Neural cell (in vitro differentiated cells): ENCODE results near the gene LRRK1. TPM values are rescaled to one million over a fixed set of nuclear protein-coding genes. Genes with fewer than 3 reads are reported as not detected.
"Not testable (repeated sequence)": the region's sequence is repeated elsewhere in the genome, so short reads cannot be mapped to it uniquely, and the experiment has no call there.

Source experiments
- H2AFZ ChIP-seq: fragments of 200-600, 300-800 bp; sonication (generic), shearing (Covaris generic); 2 replicates; pipeline ENCODE4 v1.6.0; 2014; ENCODE audit warnings: low read depth, mild to moderate bottlenecking, antibody characterized with exemption, low read length, moderate library complexity
- H3F3A ChIP-seq: fragments of 200-600 bp; shearing (Covaris generic); 2 replicates; pipeline ENCODE4 v1.6.1; 2016; ENCODE audit warnings: mild to moderate bottlenecking, moderate library complexity, mixed read lengths, antibody characterized with exemption, low read length; ENCODE audit not compliant: insufficient read depth, poor library complexity, severe bottlenecking
- H3K27ac ChIP-seq: fragments of 200-600, 300-800 bp; sonication (generic), shearing (Covaris generic); 2 replicates; pipeline ENCODE4 v1.5.1; 2014; ENCODE audit warnings: mild to moderate bottlenecking, low read length, moderate library complexity
- H3K27me3 ChIP-seq: fragments of 300-800, 200-600 bp; sonication (generic), shearing (Covaris generic); 2 replicates; pipeline ENCODE4 v1.6.0; 2014; ENCODE audit warnings: mild to moderate bottlenecking, low read depth, low read length, moderate library complexity; ENCODE audit not compliant: insufficient read depth
- H3K36me3 ChIP-seq: fragments of 300-800, 200-600 bp; sonication (generic), shearing (Covaris generic); 2 replicates; pipeline ENCODE4 v1.5.1; 2014; ENCODE audit warnings: mild to moderate bottlenecking, antibody characterized with exemption, low read length, moderate library complexity; ENCODE audit not compliant: insufficient read depth
- H3K4me2 ChIP-seq: fragments of 300-800, 200-600 bp; sonication (generic), shearing (Covaris generic); 2 replicates; pipeline ENCODE4 v1.6.0; 2014; ENCODE audit warnings: mild to moderate bottlenecking, low read length
- H3K4me3 ChIP-seq: fragments of 300-800, 200-600 bp; sonication (generic), shearing (Covaris generic); 2 replicates; pipeline ENCODE4 v1.5.1; 2014; ENCODE audit warnings: mild to moderate bottlenecking, low read length, moderate library complexity
- H3K79me2 ChIP-seq: fragments of 200-600 bp; shearing (Covaris generic); replicated peaks from 2 replicates; pipeline ENCODE4 v1.6.0; 2014; ENCODE audit warnings: mild to moderate bottlenecking, low read length, moderate library complexity; ENCODE audit not compliant: insufficient read depth
- H3K9ac ChIP-seq: fragments of 300-800, 200-600 bp; sonication (generic), shearing (Covaris generic); 2 replicates; pipeline ENCODE4 v1.6.1; 2016; ENCODE audit warnings: mild to moderate bottlenecking, low read length, mixed read lengths
- H3K9me2 ChIP-seq: fragments of 200-600 bp; shearing (Covaris generic); 2 replicates; pipeline ENCODE4 v1.6.1; 2016; ENCODE audit warnings: mild to moderate bottlenecking, low read length, mixed read lengths; ENCODE audit not compliant: insufficient read depth
- H3K9me3 ChIP-seq: fragments of 200-600, 300-800 bp; sonication (generic), shearing (Covaris generic); 2 replicates; pipeline ENCODE4 v1.6.1; 2016; ENCODE audit warnings: mild to moderate bottlenecking, mixed run types, low read length, moderate library complexity, mixed read lengths
- H4K20me1 ChIP-seq: fragments of 200-600 bp; shearing (Covaris generic); 2 replicates; pipeline ENCODE4 v1.6.1; 2016; ENCODE audit warnings: mild to moderate bottlenecking, mixed run types; ENCODE audit not compliant: insufficient read depth
- CTCF ChIP-seq: fragments of 450-650 bp; IDR thresholded peaks from 2 replicates; pipeline ENCODE4 v1.5.1; 2014; ENCODE audit warnings: antibody characterized with exemption, mild to moderate bottlenecking, moderate library complexity; ENCODE audit not compliant: poor library complexity, severe bottlenecking
- EP300 ChIP-seq: fragments of 450-650 bp; conservative IDR thresholded peaks from 2 replicates; pipeline ENCODE4 v1.6.1; 2014; ENCODE audit warnings: antibody characterized with exemption, mild to moderate bottlenecking, moderate library complexity; ENCODE audit not compliant: poor library complexity, severe bottlenecking
- MXI1 ChIP-seq: fragments of 450-650 bp; conservative IDR thresholded peaks from 2 replicates; pipeline ENCODE4 v1.6.1; 2014; ENCODE audit warnings: antibody characterized with exemption, mild to moderate bottlenecking; ENCODE audit not compliant: poor library complexity, severe bottlenecking
- POLR2AphosphoS5 ChIP-seq: IDR thresholded peaks from 2 replicates; pipeline ENCODE4 v1.6.1; 2012
- SMC3 ChIP-seq: fragments of 450-650 bp; conservative IDR thresholded peaks from 2 replicates; pipeline ENCODE4 v1.6.1; 2014; ENCODE audit warnings: antibody characterized with exemption, mild to moderate bottlenecking, moderate library complexity; ENCODE audit not compliant: poor library complexity
- polyA plus RNA-seq: library from polyadenylated mRNA; depleted of rRNA; stranded (reverse); fragments of >200 nt; gene quantifications from 2 replicates; pipeline ENCODE4 v1.2.3, GENCODE V29; 2014

Gene LRRK1
- polyA plus RNA-seq, 1 donor from 2014 or later: 0.06 TPM

DNA sequence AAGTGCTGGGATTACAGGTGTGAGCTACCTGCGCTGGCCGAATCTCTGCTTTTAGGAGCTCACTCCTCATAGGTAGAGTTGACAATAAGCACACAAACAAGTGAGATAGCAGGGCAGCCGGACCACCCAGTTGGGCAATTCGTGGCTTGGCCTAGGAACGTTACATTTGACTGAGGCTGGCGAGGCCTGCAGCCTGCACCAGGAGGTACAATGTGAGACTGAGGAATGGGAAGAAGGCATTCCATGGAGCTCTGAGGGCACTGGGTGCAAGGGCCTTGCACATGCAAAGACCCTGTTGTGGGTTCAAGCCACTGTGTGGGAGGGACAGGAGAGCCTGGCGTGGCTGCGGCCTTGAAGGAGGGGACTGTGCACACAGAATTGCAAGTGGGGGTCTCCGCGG is 152.5 kb downstream of the LRRK1 start:
- Histone ChIP-seq H3K9ac (no peak overlapping the region), H3K27me3 (no peaks in the 10 kb centered on the region), H3K9me2 (no peaks in the 10 kb centered on the region), H4K20me1 (no peaks in the 10 kb centered on the region), H3K4me2 (no peak overlapping the region), H3K27ac (no peak overlapping the region), H3K9me3 (no peaks in the 10 kb centered on the region), H3K79me2 (no peaks in the 10 kb centered on the region), H3F3A (no peaks in the 10 kb centered on the region), H3K36me3 (no peaks in the 10 kb centered on the region), H2AFZ (no peak overlapping the region), H3K4me3 (no peak overlapping the region)
- no peak for TF ChIP-seq SMC3

GRCh38 chr15:101072235-101072634 is 153.1 kb downstream of the LRRK1 start:
- H3K9me3 ChIP-seq, H3K4me2 ChIP-seq, H3K27me3 ChIP-seq, H3K79me2 ChIP-seq, H3K9me2 ChIP-seq, H3K9ac ChIP-seq, H3F3A ChIP-seq, H3K4me3 ChIP-seq, H3K27ac ChIP-seq, H4K20me1 ChIP-seq, H3K36me3 ChIP-seq, H2AFZ ChIP-seq: not testable (repeated sequence)

DNA sequence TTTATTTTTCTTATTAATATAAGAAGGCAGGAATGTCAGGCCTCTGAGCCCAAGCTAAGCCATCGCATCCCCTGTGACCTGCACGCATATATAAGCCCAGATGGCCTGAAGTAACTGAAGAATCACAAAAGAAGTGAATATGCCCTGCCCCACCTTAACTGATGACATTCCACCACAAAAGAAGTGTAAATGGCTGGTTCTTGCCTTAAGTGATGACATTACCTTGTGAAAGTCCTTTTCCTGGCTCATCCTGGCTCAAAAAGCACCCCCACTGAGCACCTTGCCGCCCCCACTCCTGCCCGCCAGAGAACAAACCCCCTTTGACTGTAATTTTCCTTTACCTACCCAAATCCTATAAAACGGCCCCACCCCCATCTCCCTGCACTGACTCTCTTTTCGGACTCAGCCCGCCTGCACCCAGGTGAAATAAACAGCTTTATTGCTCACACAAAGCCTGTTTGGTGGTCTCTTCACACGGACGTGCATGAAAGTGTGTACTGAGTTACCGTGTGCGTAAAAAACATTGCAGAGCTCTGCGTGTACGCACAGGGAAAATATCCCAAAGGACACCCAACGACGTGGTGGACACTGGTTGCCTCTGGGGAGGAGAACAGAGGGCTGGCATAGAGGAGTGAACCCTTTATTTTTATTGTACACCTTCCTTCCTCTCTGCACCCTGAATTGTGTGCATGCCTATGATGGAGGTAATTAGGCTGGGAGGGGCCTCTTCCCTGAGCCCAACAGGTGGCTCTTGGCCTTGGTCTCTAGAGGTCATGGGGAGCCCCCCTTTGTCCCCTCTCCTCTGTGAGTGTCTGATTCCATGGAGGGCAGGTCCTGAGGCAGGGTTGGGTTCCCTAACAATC is 158.9 kb downstream of the LRRK1 start:
- not testable (repeated sequence) for H3K79me2 ChIP-seq, H3K36me3 ChIP-seq, H3K9ac ChIP-seq, H3K27me3 ChIP-seq, H3K9me3 ChIP-seq, H2AFZ ChIP-seq, H3K9me2 ChIP-seq, H3K27ac ChIP-seq, H3K4me3 ChIP-seq, H3K4me2 ChIP-seq, H4K20me1 ChIP-seq, H3F3A ChIP-seq

DNA sequence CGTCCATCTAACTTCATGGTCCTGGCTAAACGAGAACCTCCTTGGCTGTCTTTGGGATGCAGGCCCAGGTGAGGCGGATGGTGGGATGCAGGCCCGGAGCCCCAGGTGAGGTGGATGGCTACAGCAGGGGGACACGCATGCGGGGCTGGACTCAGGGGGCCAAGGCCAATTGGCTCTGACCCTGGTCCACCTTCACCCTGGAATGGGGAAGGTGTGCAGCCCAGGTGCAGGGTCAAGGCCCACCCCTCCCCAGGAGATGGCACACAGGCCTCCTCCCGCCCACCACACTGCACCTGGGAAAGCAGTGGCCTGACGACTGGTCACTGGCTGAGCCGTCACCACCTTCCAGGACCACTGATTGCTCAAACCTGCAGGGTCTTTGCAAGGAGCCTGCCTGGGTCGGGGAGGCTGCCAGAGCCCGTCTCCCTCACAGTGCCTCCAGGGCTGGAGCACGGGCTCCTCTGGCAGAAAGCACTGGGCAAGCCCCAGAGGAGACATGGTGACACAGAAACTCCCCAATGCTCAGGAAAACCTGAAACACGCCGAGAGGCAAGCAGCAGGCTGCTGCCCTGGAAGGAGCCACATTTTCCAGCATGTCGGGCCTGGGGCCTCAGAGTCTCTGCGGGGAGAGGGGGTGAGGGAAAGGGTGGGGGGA is 159.6 kb downstream of the LRRK1 start:
- no peaks in the 10 kb centered on the region for H3K27me3 ChIP-seq
- no peak overlapping the region for H3K4me2 ChIP-seq
- H3K36me3 ChIP-seq: no peaks in the 10 kb centered on the region
- no peaks in the 10 kb centered on the region for H3F3A ChIP-seq
- H3K9me3 ChIP-seq: no peaks in the 10 kb centered on the region
- H3K27ac ChIP-seq: no peak overlapping the region
- H3K9ac ChIP-seq: no peak overlapping the region
- no peaks in the 10 kb centered on the region for H4K20me1 ChIP-seq
- H3K4me3 ChIP-seq: no peak overlapping the region
- H2AFZ ChIP-seq: no peak overlapping the region
- TF ChIP-seq CTCF: no peak
- no peak for TF ChIP-seq MXI1
- no peak for TF ChIP-seq EP300
- no peak for TF ChIP-seq POLR2AphosphoS5
- no peaks in the 10 kb centered on the region for H3K9me2 ChIP-seq
- no peaks in the 10 kb centered on the region for H3K79me2 ChIP-seq
